Esophagus muscularis mucosa (tissue), 4 donors: Measurements from ENCODE around the gene WIPF3. TPM values are rescaled to one million over a fixed set of nuclear protein-coding genes. Genes with fewer than 3 reads are reported as not detected.

ENCODE experiments used
- DNase-seq: peaks from one replicate; pipeline ENCODE4 v3.0.0-alpha.2; 2017; ENCODE audit errors: extremely low spot score
- H3K27ac ChIP-seq, 4 donors: fragments of 200-600 bp; sonication (generic); replicated peaks in 1 of 4; 1 replicate in 3 of 4; 2 replicates in 1 of 4; pipeline ENCODE4 v1.5.1; 2016 to 2019; ENCODE audit warnings: mild to moderate bottlenecking in 1 of 4
- H3K27me3 ChIP-seq, 4 donors: fragments of 200-600 bp; sonication (generic); one replicate each; pipeline versions ENCODE4 v1.5.1 to v1.6.0; 2016 to 2019
- H3K36me3 ChIP-seq, 4 donors: fragments of 200-600 bp; sonication (generic); one replicate each; pipeline ENCODE4 v1.5.1; 2016 to 2019
- H3K4me1 ChIP-seq, 4 donors: fragments of 200-600 bp; sonication (generic); one replicate each; pipeline ENCODE4 v1.5.1; 2016 to 2019
- H3K4me3 ChIP-seq, 4 donors: fragments of 200-600 bp; sonication (generic); 1 replicate in 2 of 4; 2 replicates in 2 of 4; pipeline ENCODE4 v1.5.1; 2016 to 2019; ENCODE audit warnings: mild to moderate bottlenecking in 4 of 4, moderate library complexity in 1 of 4
- H3K9me3 ChIP-seq, 4 donors: fragments of 200-600 bp; sonication (generic); 1 replicate in 3 of 4; 2 replicates in 1 of 4; pipeline ENCODE4 v1.5.1; 2016 to 2019
- CTCF ChIP-seq, 3 experiments: fragments of 200-600 bp in 2 of 3; fragments of 450-650 bp in 1 of 3; sonication (generic) in 2 of 3; IDR thresholded peaks; one replicate each; pipeline ENCODE4 v1.5.1; 2017 to 2019; ENCODE audit warnings: antibody characterized with exemption in 3 of 3, mild to moderate bottlenecking in 2 of 3, moderate library complexity in 1 of 3
- EP300 ChIP-seq: sonication (generic); formaldehyde crosslinking; IDR thresholded peaks from one replicate; pipeline ENCODE4 v1.6.1; 2017; ENCODE audit warnings: antibody characterized with exemption
- POLR2A ChIP-seq: fragments of 450-650 bp; IDR thresholded peaks from one replicate; pipeline ENCODE4 v1.6.1; 2017; ENCODE audit warnings: antibody characterized with exemption, moderate library complexity, mild to moderate bottlenecking, low read depth
- POLR2AphosphoS5 ChIP-seq, 2 donors: sonication (generic); formaldehyde crosslinking; IDR thresholded peaks; one replicate each; pipeline ENCODE4 v1.6.1; 2017; ENCODE audit warnings: antibody characterized with exemption in 2 of 2
- WGBS: methylation state at CpG from one replicate; pipeline ENCODE4 v1.1.5; 2018; 5-methylcytosine and 5-hydroxymethylcytosine counted together
- intact Hi-C: fragments of 100-400 bp; cut with DNase I; formaldehyde crosslinking; loops from one replicate; pipeline ENCODE4 v1.15.1; 2023
- total RNA-seq, 4 donors: library from RNA; depleted of rRNA; stranded (reverse); fragments of >200 nt; gene quantifications; one replicate each; pipeline versions ENCODE4 v1.1.0 to v1.2.1, GENCODE V29; 2016

The WIPF3 gene
- total RNA-seq, 4 donors from 2014 or later, result 3.3 to 10.4 (median 6.2) TPM

GRCh38 chr7:29858191-29858951 is 52.1 kb downstream of the WIPF3 start:
- Histone ChIP-seq H3K36me3 (no peaks in the 10 kb centered on the region), H3K27me3 (no peaks in the 10 kb centered on the region), H3K27ac (no peak overlapping the region), H3K9me3 (no peaks in the 10 kb centered on the region), H3K4me3 (no peak overlapping the region), H3K4me1 (peaks cover 0 to 21% (median 0%) of the 10 kb centered on the region in 4 donors)
- 66% methylated on average over 4 of the region's 4 CpGs for WGBS
- DNase-seq, result no peak
- TF ChIP-seq CTCF (IDR thresholded peaks at IDR 0.05), result no peak
- TF ChIP-seq POLR2AphosphoS5 (IDR thresholded peaks at IDR 0.05), result no peak
- TF ChIP-seq POLR2A, result no peak
- TF ChIP-seq EP300, result no peak
- intact Hi-C loops, result no loop called here

- 91% methylated on average over 5 of the region's 5 CpGs for WGBS
- H3K27me3 ChIP-seq, result no peaks in the 10 kb centered on the region
- intact Hi-C loops, result no loop called here
- no peak overlapping the region for H3K27ac ChIP-seq
- no peak overlapping the region for H3K4me3 ChIP-seq
- no peak for DNase-seq
- H3K4me1 ChIP-seq, result peaks cover 0 to 21% (median 0%) of the 10 kb centered on the region in 4 donors
- H3K36me3 ChIP-seq, result no peaks in the 10 kb centered on the region
- H3K9me3 ChIP-seq, result no peaks in the 10 kb centered on the region
- TF ChIP-seq POLR2AphosphoS5 (IDR thresholded peaks at IDR 0.05) (no peak), POLR2A (no peak), EP300 (no peak), CTCF (IDR thresholded peaks at IDR 0.05) (no peak)
Measured at GRCh38 chr7:29859104-29859503, 52.8 kb downstream of the WIPF3 start.

- Histone ChIP-seq H3K27me3 (no peaks in the 10 kb centered on the region), H3K27ac (no peak overlapping the region), H3K9me3 (no peaks in the 10 kb centered on the region), H3K4me1 (peaks cover 0 to 22% (median 0%) of the 10 kb centered on the region in 4 donors), H3K4me3 (no peak overlapping the region), H3K36me3 (no peaks in the 10 kb centered on the region)
- no peak for TF ChIP-seq CTCF (IDR thresholded peaks at IDR 0.05)
- TF ChIP-seq POLR2A, result no peak
- TF ChIP-seq EP300, result no peak
- no peak for TF ChIP-seq POLR2AphosphoS5 (IDR thresholded peaks at IDR 0.05)
- no peak for DNase-seq
- WGBS, result 58% methylated on average over 4 of the region's 4 CpGs
- intact Hi-C loops, result no loop called here
Measured at GRCh38 chr7:29859524-29860185, 53.3 kb downstream of the WIPF3 start.

GRCh38 chr7:29860186-29860585 is 53.9 kb downstream of the WIPF3 start:
- DNase-seq, result no peak
- no peaks in the 10 kb centered on the region for H3K27me3 ChIP-seq
- H3K36me3 ChIP-seq, result no peaks in the 10 kb centered on the region
- no peaks in the 10 kb centered on the region for H3K9me3 ChIP-seq
- no peak for TF ChIP-seq CTCF (IDR thresholded peaks at IDR 0.05)
- H3K4me1 ChIP-seq, result peaks cover 1 to 27% (median 4%) of the 10 kb centered on the region in 4 donors
- H3K27ac ChIP-seq, result no peak overlapping the region
- intact Hi-C loops, result no loop called here
- H3K4me3 ChIP-seq, result no peak overlapping the region
- WGBS, result 92% methylated on average over 2 of the region's 2 CpGs
